ENCODE data around the gene SLC11A1. TPM values are rescaled to one million over a fixed set of nuclear protein-coding genes. Genes with fewer than 3 reads are reported as not detected.

Gene SLC11A1
- total and polyA plus RNA-seq, 2 donors (not counting 1 experiment from before 2014, with no cell fraction given) = 0.03 to 0.17 TPM

DNA sequence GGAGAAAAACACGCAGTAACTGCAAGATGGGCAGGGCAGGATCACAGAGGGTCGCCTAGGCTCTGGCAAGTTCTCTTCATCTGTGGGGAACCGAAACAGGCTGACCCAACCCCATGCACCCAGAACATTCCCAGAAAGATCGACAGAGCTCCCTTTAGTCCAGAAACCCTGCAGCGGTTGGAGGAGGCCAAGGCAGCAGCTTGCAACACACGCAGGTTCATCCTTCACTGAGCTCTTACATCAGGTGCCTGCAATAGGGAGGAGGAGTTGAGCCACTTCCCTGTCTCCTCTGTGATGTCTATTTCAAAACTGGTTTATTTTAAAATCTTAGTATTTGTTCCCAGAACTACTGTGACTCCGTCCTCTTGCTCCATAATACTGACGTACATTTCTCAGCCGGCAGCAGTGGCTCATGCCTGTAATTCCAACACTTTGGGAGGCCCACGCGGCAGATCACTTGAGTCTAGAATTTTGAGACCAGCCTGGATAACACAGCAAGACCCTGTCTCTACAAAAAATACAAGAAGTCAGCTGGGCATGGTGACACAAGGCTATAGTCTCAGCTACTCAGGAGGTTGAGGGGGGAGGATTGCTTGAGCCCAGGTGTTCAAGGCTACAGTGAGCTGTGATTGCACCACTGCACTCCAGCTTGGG, 11.5 kb upstream of the SLC11A1 start:
- Histone ChIP-seq H3K27me3 (ENCODE audit: control insufficient read depth, insufficient read depth, low read length) (no peaks in the 10 kb centered on the region), H4K20me1 (ENCODE audit: control insufficient read depth, extremely low read depth, insufficient read depth, low read length) (no peaks in the 10 kb centered on the region), H3K36me3 (ENCODE audit: control insufficient read depth, insufficient read depth, low read length) (no peaks in the 10 kb centered on the region), H3K9me3 (ENCODE audit: control insufficient read depth, insufficient read depth, low read depth, low read length) (no peaks in the 10 kb centered on the region), H3K4me3 (replicated peaks in 1 of 4; ENCODE audit: control extremely low read depth in 1 of 4, insufficient read depth in 1 of 4, low read depth in 3 of 4, low read length in 4 of 4) (no peak overlapping the region), H3K79me2 (ENCODE audit: control insufficient read depth, insufficient read depth, low read length) (no peaks in the 10 kb centered on the region), H3K4me1 (ENCODE audit: control insufficient read depth, extremely low read depth, insufficient read depth, low read length) (peaks cover 2% of the 10 kb centered on the region), H3K4me2 (ENCODE audit: extremely low read depth, insufficient read depth, low read length) (no peak overlapping the region), H2AFZ (ENCODE audit: low read length) (no peak overlapping the region), H3K9ac (ENCODE audit: insufficient read depth, low read length) (no peak overlapping the region), H3K27ac (ENCODE audit: insufficient read depth, low read length) (no peak overlapping the region)
- TF ChIP-seq EZH2 (IDR thresholded peaks at IDR 0.05; ENCODE audit: low read length, missing control alignments) (no peak), CTCF (conservative IDR thresholded peaks at IDR 0.05 in 1 of 2, IDR thresholded peaks at IDR 0.05 in 1 of 2; ENCODE audit: low read depth in 1 of 2, low read length in 2 of 2) (no peak)
- peak in 1 of 2 donors; percentile 83 for DNase-seq (ENCODE audit: low read depth in 2 of 2)

DNA sequence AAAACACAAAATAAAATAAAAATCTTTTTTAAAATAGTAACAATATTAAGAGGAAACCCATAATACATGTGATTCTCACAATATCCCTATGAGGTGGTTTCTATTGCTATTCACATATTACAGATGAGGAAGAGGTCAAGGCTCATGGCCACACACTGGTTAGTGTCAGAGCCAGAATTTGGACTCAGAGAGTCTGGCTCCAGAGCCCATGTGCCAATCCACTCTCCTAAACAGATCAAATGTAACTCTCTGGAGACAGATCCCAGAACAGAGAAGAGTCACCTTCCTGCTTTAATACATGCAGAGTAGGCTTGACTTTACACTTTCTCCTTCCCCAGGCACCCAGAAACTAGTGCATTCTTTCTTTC, 10.1 kb upstream of the SLC11A1 start:
- TF ChIP-seq CTCF (conservative IDR thresholded peaks at IDR 0.05 in 1 of 2, IDR thresholded peaks at IDR 0.05 in 1 of 2; ENCODE audit: low read depth in 1 of 2, low read length in 2 of 2) (no peak), EZH2 (IDR thresholded peaks at IDR 0.05; ENCODE audit: low read length, missing control alignments) (no peak)

GRCh38 chr2:218374795-218375194, 7.3 kb upstream of the SLC11A1 start:
- Histone ChIP-seq H3K79me2 (ENCODE audit: control insufficient read depth, insufficient read depth, low read length) (no peaks in the 10 kb centered on the region), H3K9ac (ENCODE audit: insufficient read depth, low read length) (no peak overlapping the region), H3K9me3 (ENCODE audit: control insufficient read depth, insufficient read depth, low read depth, low read length) (no peaks in the 10 kb centered on the region), H3K27ac (ENCODE audit: insufficient read depth, low read length) (no peak overlapping the region), H3K4me3 (replicated peaks in 1 of 4; ENCODE audit: control extremely low read depth in 1 of 4, insufficient read depth in 1 of 4, low read depth in 3 of 4, low read length in 4 of 4) (no peak overlapping the region), H3K4me1 (ENCODE audit: control insufficient read depth, extremely low read depth, insufficient read depth, low read length) (peaks cover 2% of the 10 kb centered on the region), H3K36me3 (ENCODE audit: control insufficient read depth, insufficient read depth, low read length) (no peaks in the 10 kb centered on the region), H3K4me2 (ENCODE audit: extremely low read depth, insufficient read depth, low read length) (no peak overlapping the region), H2AFZ (ENCODE audit: low read length) (no peak overlapping the region), H4K20me1 (ENCODE audit: control insufficient read depth, extremely low read depth, insufficient read depth, low read length) (no peaks in the 10 kb centered on the region), H3K27me3 (ENCODE audit: control insufficient read depth, insufficient read depth, low read length) (peaks cover 3% of the 10 kb centered on the region)
- DNase-seq (ENCODE audit: low read depth in 2 of 2) = no peak
- no peak for TF ChIP-seq CTCF (conservative IDR thresholded peaks at IDR 0.05 in 1 of 2, IDR thresholded peaks at IDR 0.05 in 1 of 2; ENCODE audit: low read depth in 1 of 2, low read length in 2 of 2)

More for the DNA sequence above, 10.1 kb upstream of the SLC11A1 start:
- Histone ChIP-seq H4K20me1 (ENCODE audit: control insufficient read depth, extremely low read depth, insufficient read depth, low read length) (no peaks in the 10 kb centered on the region), H3K4me2 (ENCODE audit: extremely low read depth, insufficient read depth, low read length) (no peak overlapping the region), H2AFZ (ENCODE audit: low read length) (no peak overlapping the region), H3K27me3 (ENCODE audit: control insufficient read depth, insufficient read depth, low read length) (no peaks in the 10 kb centered on the region), H3K4me1 (ENCODE audit: control insufficient read depth, extremely low read depth, insufficient read depth, low read length) (peaks cover 2% of the 10 kb centered on the region), H3K79me2 (ENCODE audit: control insufficient read depth, insufficient read depth, low read length) (no peaks in the 10 kb centered on the region), H3K9ac (ENCODE audit: insufficient read depth, low read length) (no peak overlapping the region), H3K36me3 (ENCODE audit: control insufficient read depth, insufficient read depth, low read length) (no peaks in the 10 kb centered on the region), H3K27ac (ENCODE audit: insufficient read depth, low read length) (no peak overlapping the region), H3K9me3 (ENCODE audit: control insufficient read depth, insufficient read depth, low read depth, low read length) (no peaks in the 10 kb centered on the region), H3K4me3 (replicated peaks in 1 of 4; ENCODE audit: control extremely low read depth in 1 of 4, insufficient read depth in 1 of 4, low read depth in 3 of 4, low read length in 4 of 4) (no peak overlapping the region)
- DNase-seq (ENCODE audit: low read depth in 2 of 2) = no peak
